Ovary (tissue), 9 donors: ENCODE measurements around the gene DUSP16. TPM values are rescaled to one million over a fixed set of nuclear protein-coding genes. Genes with fewer than 3 reads are reported as not detected.

ENCODE experiments used
- DNase-seq, 5 donors: peaks; one replicate each; pipeline ENCODE4 v3.0.0-alpha.2; 2019 to 2020
- H3K27ac ChIP-seq, 2 donors: fragments of 200-600 bp; one replicate each; pipeline versions ENCODE4 v1.5.1 to v1.8.0; 2019 to 2022
- H3K27me3 ChIP-seq: fragments of 200-600 bp; one replicate; pipeline ENCODE4 v1.8.0; 2022
- H3K36me3 ChIP-seq: fragments of 200-600 bp; sonication (generic); one replicate; pipeline ENCODE4 v1.5.1; 2019
- H3K4me1 ChIP-seq: one replicate; pipeline ENCODE4 v1.8.1; 2013; ENCODE audit warnings: mild to moderate bottlenecking, moderate library complexity; ENCODE audit not compliant: insufficient read depth
- H3K4me3 ChIP-seq: fragments of 200-600 bp; sonication (generic); one replicate; pipeline ENCODE4 v1.5.1; 2017
- H3K9me3 ChIP-seq, 2 donors: fragments of 200-600 bp in 1 of 2; sonication (generic) in 1 of 2; one replicate each; pipeline versions ENCODE4 v1.5.1 to v1.8.1; 2013 to 2019; ENCODE audit warnings: mild to moderate bottlenecking in 1 of 2, moderate library complexity in 1 of 2
- CTCF ChIP-seq, 3 donors: fragments of 450-650 bp in 2 of 3; fragments of 200-600 bp in 1 of 3; IDR thresholded peaks; one replicate each; pipeline versions ENCODE4 v1.5.1 to v1.8.0; 2016 to 2022; ENCODE audit warnings: antibody characterized with exemption in 3 of 3, mild to moderate bottlenecking in 1 of 3
- EP300 ChIP-seq: sonication (generic); formaldehyde crosslinking; IDR thresholded peaks from one replicate; pipeline ENCODE4 v1.6.1; 2017; ENCODE audit warnings: antibody characterized with exemption
- POLR2A ChIP-seq: fragments of 450-650 bp; IDR thresholded peaks from one replicate; pipeline ENCODE4 v1.6.1; 2017; ENCODE audit warnings: antibody characterized with exemption, mild to moderate bottlenecking, moderate library complexity
- WGBS, 3 donors: extraction: QIAGEN DNeasy Blood & Tissue Kit in 1 of 3; methylation state at CpG; one replicate each; pipeline versions ENCODE4 v1.1.5 to v1.1.7; 2013 to 2017; 5-methylcytosine and 5-hydroxymethylcytosine counted together
- intact Hi-C, 4 donors: fragments of 100-400 bp; cut with DNase I; formaldehyde crosslinking; loops; one replicate each; pipeline versions ENCODE4 v1.11.0 to v1.15.1; 2022 to 2023
- polyA plus RNA-seq, 2 donors: library from polyadenylated mRNA; stranded (reverse); fragments of 200-250 nt in 1 of 2; fragments of 350-450 nt in 1 of 2; fragmentation: Illumina TruSeq in 1 of 2; extraction: RNeasy Lipid Tissue Mini Kit (QIAGEN cat#74804) in 1 of 2; gene quantifications; one replicate each; pipeline ENCODE4 v1.2.3, GENCODE V29; 2013 to 2014
- total RNA-seq, 7 donors: library from RNA; depleted of rRNA in 2 of 7; stranded (reverse); fragments of >200 nt in 2 of 7; fragmentation: NEBNext Ultra II Directional in 3 of 7; extraction: Animal tissue kit (Norgen Biotek cat#: 25700) in 3 of 7; gene quantifications; one replicate each; pipeline versions ENCODE4 v1.1.0 to v1.2.4, GENCODE V29; 2016 to 2023
- donor health status: DM: no; HTN: no; CAD: no; lungs with moderate emphysema.
- donor health status: DM: no; HTN: no; CAD: no.
- donor health status: Bipolar disorder and iron deficiency.
- donor health status: DM: yes; HTN: yes; CAD: no.
- donor health status: DM: no; HTN: no; CAD: no.
- donor health status: DM: yes; HTN: yes; CAD: no.

Gene DUSP16
- total and polyA plus RNA-seq, 9 donors = 12.5 to 54.0 (median 27.3) TPM

- intact Hi-C loops = no loop called here
- DNase-seq = no peak
- Histone ChIP-seq H3K4me1 (peaks cover 3% of the 10 kb centered on the region), H3K9me3 (no peaks in the 10 kb centered on the region), H3K27me3 (no peaks in the 10 kb centered on the region), H3K27ac (no peak overlapping the region), H3K4me3 (no peak overlapping the region), H3K36me3 (no peaks in the 10 kb centered on the region)
- TF ChIP-seq EP300 = no peak
- TF ChIP-seq POLR2A = no peak
- no peak for TF ChIP-seq CTCF (IDR thresholded peaks at IDR 0.05)
Observed at GRCh38 chr12:12432364-12432763, 130.3 kb downstream of the DUSP16 start.

GRCh38 chr12:12428961-12429657 is 133.6 kb downstream of the DUSP16 start:
- Histone ChIP-seq H3K27ac (no peak overlapping the region), H3K4me3 (no peak overlapping the region), H3K27me3 (no peaks in the 10 kb centered on the region), H3K36me3 (no peaks in the 10 kb centered on the region), H3K4me1 (peaks cover 3% of the 10 kb centered on the region), H3K9me3 (no peaks in the 10 kb centered on the region)
- intact Hi-C loops = no loop called here
- WGBS, 3 donors = 86 to 94% (median 90%) methylated on average over 7 of the region's 7 CpGs
- TF ChIP-seq EP300 (no peak), CTCF (IDR thresholded peaks at IDR 0.05) (no peak), POLR2A (no peak)
- DNase-seq = no peak

GRCh38 chr12:12428047-12428446 is 134.6 kb downstream of the DUSP16 start:
- intact Hi-C loops = no loop called here

GRCh38 chr12:12427568-12427967 is 135.1 kb downstream of the DUSP16 start:
- intact Hi-C loops = no loop called here
- H3K4me3 ChIP-seq = no peak overlapping the region
- H3K4me1 ChIP-seq = no peaks in the 10 kb centered on the region
- TF ChIP-seq CTCF (IDR thresholded peaks at IDR 0.05) (no peak), POLR2A (no peak), EP300 (no peak)
- WGBS, 3 donors = 87 to 94% (median 88%) methylated on average over 4 of the region's 4 CpGs
- DNase-seq = no peak
- no peaks in the 10 kb centered on the region for H3K27me3 ChIP-seq
- H3K27ac ChIP-seq = no peak overlapping the region
- H3K36me3 ChIP-seq = no peaks in the 10 kb centered on the region
- H3K9me3 ChIP-seq = no peaks in the 10 kb centered on the region

More at GRCh38 chr12:12428047-12428446, 134.6 kb downstream of the DUSP16 start:
- Histone ChIP-seq H3K9me3 (no peaks in the 10 kb centered on the region), H3K4me3 (no peak overlapping the region), H3K4me1 (no peaks in the 10 kb centered on the region), H3K36me3 (no peaks in the 10 kb centered on the region), H3K27ac (no peak overlapping the region), H3K27me3 (no peaks in the 10 kb centered on the region)
- WGBS, 3 donors = 90 to 95% (median 93%) methylated on average over 2 of the region's 2 CpGs
- no peak for DNase-seq
- no peak for TF ChIP-seq POLR2A
- no peak for TF ChIP-seq EP300
- no peak for TF ChIP-seq CTCF (IDR thresholded peaks at IDR 0.05)
